Stimulated activated CD4-positive, alpha-beta T cell treated with anti-CD3 and anti-CD28 coated beads, Interleukin-2, amount 100 ng/mL, for 24 hours (primary cell): Measurements from ENCODE around the gene INKA2.

Experiments
- DNase-seq, 2 donors: peaks; one replicate each; pipeline ENCODE4 v3.0.0-alpha.2; 2020

INKA2 gene

GRCh38 chr1:111749628-111750027, 10.4 kb upstream of the INKA2 start:
- no peak for DNase-seq

GRCh38 chr1:111747947-111748346, 8.8 kb upstream of the INKA2 start:
- DNase-seq, result no peak

GRCh38 chr1:111747282-111747734, 8.1 kb upstream of the INKA2 start:
- peak; percentile 68 to 75 for DNase-seq

DNA sequence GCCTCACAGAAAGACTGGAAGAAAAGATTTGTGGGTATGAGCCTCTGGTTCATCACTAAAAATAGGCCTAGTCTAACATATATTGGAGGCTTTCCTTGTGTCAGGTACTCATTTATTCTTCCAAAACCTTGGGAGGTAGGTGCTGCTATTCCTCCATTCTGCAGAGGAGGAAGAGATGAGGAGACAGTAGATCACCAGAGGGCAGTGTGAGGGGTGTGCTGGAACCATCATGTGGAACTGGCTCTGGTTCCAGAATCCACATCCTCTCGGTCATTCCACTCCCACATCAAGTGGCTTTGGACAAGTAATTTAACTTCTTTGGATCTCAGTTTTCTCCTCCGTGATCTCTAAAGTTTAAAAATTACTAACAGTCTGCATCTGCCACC, 7.4 kb upstream of the INKA2 start:
- no peak for DNase-seq

DNA sequence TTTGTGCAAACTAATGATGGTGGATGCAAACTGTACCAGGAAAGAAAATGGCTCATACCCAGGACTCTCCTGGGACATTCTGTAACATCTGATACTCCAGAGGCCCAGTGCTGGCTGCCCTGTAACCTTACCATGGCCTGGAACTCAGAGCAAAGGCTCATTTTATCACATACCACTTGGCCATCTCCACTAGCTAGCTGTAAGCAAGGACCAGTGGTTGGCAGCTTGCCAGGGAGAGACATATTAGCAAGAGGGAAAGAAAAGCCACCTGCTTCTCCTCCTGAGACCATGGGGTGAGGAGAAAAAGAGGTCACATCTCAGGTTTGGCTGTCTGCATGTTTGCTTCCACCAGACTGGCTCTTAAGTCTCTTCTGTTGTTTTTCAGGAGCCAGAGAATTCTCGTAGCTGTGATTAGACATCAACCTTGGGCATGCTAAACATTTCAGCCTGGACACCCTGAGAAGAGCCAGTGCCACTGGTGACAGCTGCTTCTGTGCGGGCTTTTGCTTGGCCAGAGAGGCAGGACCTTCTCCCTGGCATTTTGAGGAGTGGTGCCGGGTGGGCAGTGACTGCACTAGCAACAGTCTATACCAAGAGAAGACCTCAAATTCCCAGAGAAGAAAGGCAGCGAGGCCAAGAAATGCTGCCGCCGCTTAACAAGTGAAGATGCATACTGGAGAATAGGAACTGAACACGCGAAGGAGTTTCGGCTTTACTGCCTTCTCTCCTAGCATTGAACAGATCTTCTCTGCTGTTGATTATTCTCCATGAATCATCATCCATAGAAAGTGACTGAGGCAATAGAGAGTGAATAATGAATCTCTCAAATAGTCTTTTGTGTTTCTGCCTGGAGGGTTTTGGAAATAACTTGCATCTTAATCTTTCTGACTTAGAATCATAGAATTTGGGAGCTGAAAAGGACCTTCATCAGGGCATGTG, 6.7 kb upstream of the INKA2 start:
- DNase-seq, result peak in 1 of 2 donors; percentile 14

GRCh38 chr1:111743679-111744101, 4.5 kb upstream of the INKA2 start:
- DNase-seq, result peak in 1 of 2 donors; percentile 9

DNA sequence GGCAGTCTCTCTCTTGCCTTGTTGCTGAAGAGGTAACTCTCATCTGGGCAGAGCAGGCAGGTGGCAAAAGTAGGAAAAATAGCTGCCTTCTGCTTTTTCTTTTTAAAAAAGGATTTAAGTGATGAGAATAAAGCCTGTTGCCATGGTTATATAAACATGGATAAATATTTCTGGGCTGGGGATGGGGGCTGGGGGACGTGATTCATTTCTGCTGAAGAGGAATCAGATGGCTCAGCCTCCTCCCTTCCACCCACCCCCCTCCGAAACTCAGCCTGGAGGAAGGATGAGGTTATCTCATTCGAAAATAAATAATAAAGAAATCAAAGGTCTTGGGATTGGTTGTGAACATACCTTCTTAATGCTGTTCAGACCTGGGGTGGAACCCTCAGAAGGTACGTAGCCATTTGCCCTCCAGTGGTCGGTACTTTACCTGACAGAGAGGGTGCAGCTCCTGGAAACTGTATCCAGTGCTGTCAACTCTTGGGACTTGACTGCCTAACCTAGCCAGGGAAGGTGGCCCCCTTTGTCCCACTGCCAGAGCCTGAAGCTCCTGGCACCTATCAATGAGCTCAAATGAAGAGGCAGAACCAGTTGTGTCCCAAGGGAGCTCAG, 3.8 kb upstream of the INKA2 start:
- DNase-seq, result peak in 1 of 2 donors; percentile 16

DNA sequence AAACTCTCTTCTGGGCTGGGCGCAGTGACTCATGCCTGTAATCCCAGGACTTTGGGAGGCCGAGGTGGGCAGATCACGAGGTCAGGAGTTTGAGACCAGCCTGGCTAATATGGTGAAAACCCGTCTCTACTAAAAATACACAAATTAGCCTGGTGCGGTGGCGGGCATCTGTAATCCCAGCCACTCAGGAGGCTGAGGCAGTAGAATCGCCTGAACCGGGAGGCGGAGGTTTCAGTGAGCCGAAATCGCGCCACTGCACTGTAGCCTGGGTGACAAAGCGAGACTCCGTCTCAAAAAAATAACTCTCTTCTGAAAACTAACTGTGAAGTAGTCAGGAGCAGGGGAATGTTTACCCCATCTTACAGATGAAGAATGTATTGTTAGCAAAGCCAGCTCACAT, 3.1 kb upstream of the INKA2 start:
- DNase-seq, result peak in 1 of 2 donors; percentile 2

DNA sequence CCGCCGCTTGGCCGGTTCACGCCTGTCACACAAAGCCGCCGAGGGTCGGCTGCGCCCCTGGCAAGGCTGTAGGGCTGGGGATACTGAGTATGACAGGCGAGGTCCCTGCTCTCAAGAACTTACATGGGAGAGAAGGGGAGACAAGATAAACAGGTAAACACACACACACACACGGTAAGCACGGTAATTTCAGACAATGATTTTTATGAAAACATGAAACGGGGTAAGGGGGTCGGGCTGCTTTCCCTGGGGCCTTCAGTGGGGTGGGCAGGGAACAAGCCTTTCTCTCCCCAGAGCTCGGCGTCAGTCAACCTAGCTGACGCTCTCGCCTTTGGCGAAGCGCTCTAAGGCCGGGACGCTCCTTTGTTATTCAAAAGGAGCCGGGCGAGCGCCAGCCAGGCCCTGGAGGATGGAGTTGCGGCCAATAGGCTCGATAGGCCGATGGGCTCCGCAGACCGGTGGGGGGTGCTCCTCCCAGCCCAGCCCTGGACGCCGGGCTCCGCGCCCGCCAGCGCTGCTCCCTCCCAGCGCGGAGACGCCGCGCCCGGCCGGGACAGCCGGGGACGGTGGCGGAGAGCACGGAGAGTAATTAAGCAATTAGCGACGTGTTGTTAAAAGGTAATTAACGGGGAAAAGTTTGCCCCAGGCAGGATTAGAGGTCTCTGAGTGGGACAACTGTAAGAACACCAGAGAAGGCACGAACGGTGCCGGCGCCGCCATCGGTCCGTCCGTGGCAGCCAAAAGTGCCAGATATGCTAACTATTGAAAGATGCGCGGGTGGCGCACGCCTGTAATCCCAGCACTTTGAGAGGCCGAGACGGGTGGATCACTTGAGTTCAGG, 950 bp upstream of the INKA2 start:
- peak; percentile 25 to 26 for DNase-seq

- peak; percentile 37 to 46 for DNase-seq
Measured at GRCh38 chr1:111738436-111739193, 580 bp downstream of the INKA2 start.

DNA sequence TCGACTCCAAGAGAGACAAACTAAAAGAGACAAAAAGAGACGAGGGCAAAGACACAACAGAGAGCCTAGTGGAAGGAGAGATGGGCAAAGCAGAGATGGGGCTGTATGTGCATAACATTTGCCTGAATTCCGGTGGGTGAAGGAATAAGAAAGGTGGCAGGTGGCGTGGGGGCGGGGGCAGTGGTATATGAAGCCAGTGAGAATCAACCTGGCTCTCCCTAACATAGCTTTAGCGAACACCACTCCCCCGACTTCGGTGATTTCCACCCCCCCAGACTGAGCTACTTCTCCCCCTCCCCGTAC, 1.1 kb downstream of the INKA2 start:
- DNase-seq, result no peak

DNA sequence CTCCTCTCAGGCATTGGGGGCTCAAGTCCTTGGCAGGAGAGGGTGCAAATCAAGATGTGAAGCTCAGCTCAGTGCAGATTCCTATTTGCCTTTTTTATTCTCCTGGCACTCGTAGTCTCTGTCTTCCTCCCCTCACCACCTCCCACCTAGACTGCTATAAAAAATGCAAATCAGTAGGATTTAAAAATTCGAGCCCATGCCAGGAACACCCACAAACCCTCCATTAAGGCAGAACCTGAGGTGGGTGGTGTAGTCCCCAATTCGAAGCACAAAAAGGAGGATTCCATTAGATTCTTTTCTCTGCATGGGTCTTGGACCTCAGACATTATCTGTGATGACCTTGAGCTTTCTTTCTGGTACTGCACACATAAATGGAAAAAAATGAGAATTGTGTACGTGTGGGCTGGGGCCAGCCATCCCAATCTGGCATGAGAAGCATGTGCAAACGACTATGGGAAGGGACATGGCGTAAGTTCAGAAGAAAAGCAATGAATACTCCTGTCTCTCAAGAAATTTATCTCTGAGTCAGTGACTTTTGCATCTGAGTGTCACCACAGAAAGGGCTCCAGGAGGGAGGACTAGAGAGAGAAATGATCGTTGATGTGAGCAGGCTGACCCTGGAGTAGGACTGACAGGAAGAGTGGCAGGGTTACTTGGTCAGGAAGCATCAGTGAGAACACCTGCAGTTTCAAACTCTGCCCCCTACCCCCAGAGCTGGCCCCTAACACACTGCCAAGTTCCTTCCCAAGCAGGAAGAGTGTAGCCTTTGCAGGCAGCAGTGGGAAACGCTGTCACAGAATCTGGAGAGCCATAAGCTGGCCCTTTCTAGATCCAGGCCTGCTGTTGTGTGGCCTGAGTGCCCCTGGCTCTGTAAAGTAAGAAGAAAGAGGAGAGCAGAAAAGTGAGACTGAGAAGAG, 1.7 kb downstream of the INKA2 start:
- no peak for DNase-seq

DNA sequence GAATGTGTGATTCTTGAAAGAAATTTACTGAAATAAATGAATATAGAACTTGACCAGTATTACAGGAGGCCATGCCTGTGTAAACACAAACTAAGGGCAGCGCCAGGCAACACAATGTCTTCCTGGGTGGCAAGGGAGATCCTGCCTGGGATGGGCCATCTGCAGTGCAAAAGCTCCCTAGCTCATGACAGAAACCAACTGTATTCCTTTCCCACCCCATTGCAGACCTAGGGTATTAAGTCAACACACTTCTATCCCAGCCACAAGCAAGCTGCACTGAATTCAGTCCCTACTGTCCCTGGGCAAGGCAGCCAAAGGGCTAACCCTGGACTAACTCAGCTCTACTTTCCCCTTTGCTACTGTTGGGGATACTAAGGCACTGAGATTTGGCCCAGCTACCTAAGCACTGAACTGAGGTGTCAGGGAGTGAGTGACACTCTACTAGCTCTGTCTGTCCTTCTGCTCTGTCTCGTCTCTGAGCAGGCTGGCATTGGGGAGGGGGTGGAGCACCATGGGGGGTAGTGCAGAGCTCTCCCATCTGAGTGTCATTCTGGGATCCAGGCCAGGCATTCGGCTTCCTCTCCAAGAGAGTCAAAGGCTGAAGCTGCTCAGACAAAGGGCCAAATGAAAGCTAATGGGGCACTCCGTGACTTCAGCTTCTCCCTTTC, 2.5 kb downstream of the INKA2 start:
- no peak for DNase-seq

GRCh38 chr1:111735858-111736544, 3.2 kb downstream of the INKA2 start:
- DNase-seq, result no peak

DNA sequence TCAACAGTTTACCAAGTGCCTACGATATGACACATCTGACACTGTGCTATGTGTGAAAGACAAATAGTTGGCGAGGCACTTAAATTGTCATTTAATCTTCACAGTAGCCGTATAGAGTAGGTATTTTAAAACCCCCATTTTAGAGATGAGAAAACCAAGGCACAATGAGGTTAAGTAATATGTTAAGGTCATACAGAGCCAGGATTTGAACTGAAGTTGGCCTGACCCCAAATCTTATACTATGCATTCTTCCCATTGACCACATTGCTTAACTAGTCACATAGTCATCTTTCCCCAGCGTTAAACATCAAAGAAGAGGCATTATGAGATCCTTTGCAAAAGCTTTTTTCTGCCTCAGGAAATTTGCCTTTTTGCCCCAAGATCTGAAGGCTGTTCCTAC, 3.9 kb downstream of the INKA2 start:
- DNase-seq, result no peak

GRCh38 chr1:111734856-111735255, 4.3 kb downstream of the INKA2 start:
- no peak for DNase-seq

DNA sequence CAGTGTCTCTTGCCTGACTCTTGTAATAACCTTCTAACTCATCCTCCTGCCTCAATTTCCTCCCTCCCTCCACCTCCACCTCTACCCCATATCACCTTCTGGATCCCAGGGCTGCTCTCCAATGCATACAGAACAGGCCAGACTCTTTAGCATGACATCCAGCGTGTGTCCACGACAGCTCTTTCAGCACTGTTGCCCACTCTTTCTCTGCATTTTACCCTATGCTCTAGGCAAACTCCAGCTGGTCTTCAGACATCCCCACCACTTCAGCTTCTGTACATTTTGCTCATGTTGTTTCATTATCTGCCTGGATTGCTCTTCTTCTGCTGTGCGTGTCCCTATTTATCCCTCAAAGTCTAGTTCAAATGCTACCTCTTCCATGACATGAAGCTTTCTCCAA, 4.8 kb downstream of the INKA2 start:
- no peak for DNase-seq

- no peak for DNase-seq
Measured at GRCh38 chr1:111733992-111734341, 5.2 kb downstream of the INKA2 start.

DNA sequence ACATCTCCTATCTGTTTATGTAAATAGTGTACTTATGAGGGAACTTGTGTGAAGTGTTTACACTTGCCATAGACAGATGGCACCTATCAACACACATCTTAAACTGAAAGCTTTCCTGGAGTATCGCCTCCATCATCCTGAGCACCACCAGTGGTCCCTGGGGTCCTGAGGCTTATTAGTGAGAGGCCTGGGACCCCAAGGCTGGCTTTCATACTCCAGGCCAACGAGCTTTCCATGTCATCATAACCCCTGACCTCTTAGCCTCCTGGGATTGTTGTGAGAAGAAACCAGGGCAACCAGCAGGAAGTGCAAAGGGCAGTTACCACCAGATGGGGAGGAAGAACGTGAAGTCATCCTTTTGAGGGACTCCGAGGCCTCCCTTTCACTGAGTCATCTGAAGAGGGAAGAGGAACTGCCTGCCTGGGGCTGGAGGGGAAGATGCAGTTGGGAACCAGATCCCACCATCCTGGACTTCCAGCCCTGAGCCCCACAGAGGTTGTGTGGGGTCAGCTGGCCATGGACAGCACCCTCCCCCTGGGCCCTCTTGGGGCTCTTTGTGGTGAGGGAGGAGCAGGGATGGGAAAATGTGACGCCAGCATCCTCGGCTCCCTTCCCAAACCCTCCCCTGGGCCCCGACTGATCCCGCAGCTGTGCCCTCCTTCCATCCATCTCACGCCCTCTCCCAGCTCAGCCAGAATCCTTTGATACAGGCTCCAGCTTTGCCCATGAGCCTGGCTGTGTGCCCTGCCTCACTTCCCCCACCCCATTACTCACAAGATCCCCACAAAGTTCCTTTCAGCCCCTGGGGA, 5.8 kb downstream of the INKA2 start:
- DNase-seq, result no peak

DNA sequence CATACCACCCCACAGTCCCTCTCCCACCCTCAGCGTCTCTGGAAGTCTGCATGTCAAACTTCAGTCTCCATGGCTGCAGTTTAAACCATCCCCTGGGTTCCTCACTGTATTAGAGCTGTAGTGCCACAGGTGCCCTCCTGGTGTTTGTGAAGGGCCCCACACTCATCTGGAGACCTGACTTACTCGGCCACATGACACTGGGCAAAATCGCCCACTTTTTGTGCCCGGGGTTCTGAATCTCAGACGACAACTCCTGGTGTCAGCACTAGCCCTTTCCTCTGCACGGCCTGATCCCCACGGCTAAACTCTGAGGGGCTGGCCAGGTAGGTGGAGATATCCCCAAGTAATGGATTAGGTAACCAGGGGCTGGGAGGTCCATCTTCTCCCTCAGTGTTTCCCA, 6.5 kb downstream of the INKA2 start:
- DNase-seq, result no peak
